Renal cortical epithelial cell (primary cell): ENCODE data around the gene STK16. TPM values are rescaled to one million over a fixed set of nuclear protein-coding genes. Genes with fewer than 3 reads are reported as not detected.
A peak's percentile ranks its signal among the peaks of the same experiment; 100 is the strongest.
"Not testable (repeated sequence)": the region's sequence is repeated elsewhere in the genome, so short reads cannot be mapped to it uniquely, and the experiment has no call there.

Experiments used
- DNase-seq: peaks from one replicate; pipeline ENCODE4 v3.0.0-alpha.2; 2011; ENCODE audit warnings: low read depth
- total RNA-seq: library from RNA; depleted of rRNA; stranded (reverse); fragments of >200 nt; gene quantifications from 2 replicates; pipeline ENCODE4 v1.2.3, GENCODE V29; 2014

The STK16 gene
- total RNA-seq, 1 donor from 2014 or later: 52.7 TPM

DNA sequence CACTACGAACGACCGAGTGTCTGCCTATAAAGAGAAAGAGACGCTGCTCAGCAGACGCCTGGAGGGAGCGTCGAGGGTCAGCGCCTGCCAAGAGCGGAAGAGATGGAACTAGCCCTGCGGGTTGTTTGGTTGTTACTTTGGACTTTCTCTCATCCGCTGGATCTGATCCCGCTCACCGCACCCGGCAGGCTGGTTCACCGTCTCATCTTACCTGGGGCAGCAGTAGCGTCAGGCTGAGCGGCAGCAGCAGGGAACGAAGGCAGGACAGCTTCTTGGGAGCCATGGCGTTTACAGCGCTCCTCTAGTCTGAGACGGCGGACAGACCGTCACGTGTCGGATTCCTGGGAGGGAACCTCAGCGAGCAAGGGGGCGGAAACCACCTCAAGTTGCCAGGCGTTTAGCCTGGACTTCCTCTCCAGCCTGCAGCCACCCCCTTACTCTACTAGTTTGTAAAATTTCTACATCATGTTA is 2.0 kb upstream of the STK16 start:
- DNase-seq: peak; percentile 54

DNA sequence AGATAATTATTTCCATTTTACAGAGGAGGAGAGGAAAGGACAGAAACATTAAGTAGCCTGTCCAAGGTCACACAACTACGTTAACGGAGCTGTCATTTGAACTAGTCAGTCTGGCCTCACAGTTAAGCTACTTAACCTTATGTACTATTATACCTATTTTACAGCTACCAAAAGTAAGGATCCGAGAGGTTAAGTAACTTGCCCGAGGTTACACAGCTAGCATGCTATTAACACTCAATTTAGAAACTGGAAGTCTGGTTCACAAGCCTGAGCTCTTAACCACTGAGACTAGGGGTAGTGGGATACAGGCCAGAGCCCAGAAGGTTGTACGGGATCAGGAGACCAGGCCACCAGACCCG is 511 bp upstream of the STK16 start:
- DNase-seq: no peak

DNA sequence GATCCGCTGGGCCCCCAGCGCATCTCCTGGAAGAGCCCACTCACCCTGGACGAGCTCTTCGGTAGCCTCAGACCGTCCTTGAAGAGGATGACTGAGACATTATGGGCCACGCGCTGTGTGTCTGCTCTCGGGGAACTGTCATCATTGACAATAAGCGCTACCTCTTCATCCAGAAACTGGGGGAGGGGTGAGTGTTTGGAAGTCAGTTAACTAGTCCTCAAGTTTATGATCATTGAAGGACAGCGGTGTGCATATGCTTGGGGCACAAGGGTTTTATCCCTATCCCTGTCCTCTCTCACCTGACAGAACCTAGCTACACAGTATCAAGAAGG is 586 bp downstream of the STK16 start:
- no peak for DNase-seq

DNA sequence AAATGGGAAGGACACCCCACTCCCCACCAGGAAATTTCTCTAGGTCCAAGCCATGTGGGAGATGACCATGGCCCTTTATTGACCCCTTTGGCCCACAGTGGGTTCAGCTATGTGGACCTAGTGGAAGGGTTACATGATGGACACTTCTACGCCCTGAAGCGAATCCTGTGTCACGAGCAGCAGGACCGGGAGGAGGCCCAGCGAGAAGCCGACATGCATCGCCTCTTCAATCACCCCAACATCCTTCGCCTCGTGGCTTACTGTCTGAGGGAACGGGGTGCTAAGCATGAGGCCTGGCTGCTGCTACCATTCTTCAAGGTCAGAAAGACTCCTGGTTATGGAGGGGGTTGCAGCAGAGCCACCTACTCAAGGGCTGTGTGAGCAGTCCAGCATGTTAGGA is 1.3 kb downstream of the STK16 start:
- DNase-seq: no peak

DNA sequence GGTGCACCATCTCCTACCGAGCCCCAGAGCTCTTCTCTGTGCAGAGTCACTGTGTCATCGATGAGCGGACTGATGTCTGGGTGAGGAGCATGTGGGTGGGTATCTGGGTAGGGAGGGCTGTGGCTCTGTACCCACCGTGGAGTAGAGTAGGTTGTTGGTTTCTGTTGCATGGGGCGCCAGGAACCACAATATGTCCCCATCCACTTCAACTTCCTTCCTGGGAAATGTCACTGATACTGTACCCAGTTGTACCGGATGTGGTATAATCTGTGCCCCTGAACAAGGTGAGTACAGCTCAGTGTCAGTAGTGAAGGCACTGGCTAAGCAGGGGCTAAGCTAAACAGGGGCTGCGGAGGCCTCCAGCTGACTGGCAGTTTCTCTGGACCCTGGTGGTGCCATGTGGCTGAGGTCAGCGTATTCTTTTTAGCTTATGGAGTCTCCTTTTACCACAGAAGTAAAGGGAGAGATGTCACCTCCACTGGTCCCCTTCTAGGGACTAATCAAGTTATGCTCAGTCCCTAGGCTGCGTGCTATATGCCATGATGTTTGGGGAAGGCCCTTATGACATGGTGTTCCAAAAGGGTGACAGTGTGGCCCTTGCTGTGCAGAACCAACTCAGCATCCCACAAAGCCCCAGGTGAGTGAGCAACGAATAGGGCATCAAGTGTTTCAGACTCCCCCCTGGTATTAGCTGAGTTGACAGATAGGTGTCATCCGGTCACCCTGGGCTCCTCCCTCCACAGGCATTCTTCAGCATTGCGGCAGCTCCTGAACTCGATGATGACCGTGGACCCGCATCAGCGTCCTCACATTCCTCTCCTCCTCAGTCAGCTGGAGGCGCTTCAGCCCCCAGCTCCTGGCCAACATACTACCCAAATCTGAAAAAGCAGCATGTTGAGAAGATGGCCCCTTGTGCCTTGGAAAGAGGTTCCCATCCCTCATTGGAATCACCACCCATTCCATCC is 2.7 kb downstream of the STK16 start:
- no peak for DNase-seq

DNA sequence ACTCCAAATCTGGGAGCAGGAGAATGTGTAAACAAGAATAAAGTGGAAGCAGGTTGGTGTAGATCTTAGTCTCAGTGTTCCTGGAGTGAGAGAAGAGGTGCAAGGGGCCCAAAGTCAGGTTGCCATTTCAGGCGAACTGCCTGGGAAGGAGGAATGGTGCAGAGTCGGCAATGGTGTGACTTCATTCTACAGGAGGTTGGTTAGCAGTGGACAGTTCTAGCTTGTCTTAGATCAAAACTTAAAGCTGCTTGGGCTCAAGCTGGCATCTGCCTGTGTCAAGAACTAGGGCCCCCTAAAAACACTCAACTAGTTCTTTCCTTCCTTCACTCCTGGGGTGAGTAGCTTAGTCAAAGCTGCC is 3.5 kb downstream of the STK16 start:
- no peak for DNase-seq

DNA sequence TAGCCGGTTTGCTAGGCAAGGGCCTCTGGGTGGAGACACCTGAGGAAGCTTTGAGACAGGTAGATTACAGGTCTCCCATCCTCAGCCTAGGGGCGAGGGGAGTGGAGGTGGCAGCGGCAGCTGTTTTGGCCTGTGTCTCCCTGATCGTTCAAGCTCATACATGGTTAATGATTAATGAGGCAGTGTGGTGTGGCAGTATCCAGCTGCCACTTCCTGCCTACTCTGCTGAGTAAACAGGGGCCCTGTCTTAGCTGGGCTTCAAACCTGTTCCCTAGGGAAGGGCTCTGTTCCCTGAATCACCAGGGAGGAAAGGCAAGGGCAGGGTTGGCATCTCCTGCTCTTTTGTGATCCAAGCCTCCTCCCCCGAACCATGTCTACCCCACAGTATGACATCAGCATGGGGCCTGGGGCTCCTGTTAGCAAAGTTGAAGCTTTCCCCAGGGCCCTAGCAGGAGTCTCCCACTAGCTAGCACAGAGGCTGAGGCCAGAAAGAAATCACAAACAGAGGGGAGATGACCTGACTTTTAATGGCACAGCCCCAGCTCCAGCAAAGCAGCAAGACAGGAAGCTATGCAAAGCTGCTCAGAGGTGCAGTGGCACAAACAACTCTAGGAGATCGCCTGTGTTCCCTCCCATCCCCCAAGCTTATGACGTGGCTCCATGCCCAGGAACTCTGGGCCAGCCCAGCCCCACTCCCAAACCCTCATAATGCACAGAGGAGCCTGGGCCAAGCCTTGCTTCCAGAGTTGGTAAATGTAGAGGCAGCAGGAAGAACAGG is 4.1 kb downstream of the STK16 start:
- peak; percentile 98 for DNase-seq

DNA sequence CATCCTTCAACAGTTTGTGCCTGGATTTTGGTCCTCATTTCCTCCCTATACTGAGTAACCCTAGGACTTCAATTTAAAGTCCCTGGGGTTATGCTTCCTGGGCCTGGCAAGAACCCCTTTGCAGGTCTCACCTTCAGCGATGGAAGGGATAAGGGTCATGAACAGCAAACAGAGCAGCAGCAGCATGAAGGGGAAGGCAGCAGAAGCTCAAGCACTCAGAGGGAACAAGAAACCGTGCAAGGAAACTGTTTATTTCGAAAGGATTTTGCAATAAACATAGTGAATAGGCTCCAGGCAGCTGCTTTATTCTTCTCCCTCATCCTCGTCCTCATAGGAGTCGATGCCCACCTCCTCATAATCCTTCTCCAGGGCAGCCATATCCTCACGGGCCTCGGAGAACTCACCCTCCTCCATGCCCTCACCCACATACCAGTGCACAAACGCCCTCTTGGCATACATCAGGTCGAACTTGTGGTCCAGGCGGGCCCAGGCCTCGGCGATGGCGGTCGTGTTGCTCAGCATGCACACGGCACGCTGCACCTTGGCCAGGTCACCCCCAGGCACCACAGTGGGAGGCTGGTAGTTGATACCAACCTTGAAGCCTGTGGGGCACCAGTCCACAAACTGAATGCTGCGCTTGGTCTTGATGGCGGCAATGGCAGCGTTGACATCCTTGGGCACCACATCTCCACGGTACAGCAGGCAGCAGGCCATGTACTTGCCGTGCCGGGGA is 4.9 kb downstream of the STK16 start:
- no peak for DNase-seq

DNA sequence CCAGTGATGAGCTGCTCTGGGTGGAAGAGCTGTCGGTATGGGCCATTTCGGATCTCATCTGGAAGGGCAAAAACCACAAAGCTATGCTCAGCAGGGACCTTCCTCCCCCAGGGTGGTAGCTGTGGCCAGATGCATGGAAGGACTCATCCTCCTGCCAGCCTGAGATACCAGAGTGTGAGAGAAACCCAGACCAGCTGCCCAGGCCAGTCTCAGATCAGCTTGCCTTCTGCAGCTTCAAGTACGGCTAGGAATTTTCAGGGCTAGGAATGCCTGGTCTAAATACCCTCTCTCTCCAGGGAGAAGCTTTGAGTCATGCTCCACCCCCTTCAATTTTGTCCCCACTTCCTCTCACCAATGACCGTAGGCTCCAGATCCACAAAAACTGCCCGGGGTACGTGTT is 6.4 kb downstream of the STK16 start:
- no peak for DNase-seq

DNA sequence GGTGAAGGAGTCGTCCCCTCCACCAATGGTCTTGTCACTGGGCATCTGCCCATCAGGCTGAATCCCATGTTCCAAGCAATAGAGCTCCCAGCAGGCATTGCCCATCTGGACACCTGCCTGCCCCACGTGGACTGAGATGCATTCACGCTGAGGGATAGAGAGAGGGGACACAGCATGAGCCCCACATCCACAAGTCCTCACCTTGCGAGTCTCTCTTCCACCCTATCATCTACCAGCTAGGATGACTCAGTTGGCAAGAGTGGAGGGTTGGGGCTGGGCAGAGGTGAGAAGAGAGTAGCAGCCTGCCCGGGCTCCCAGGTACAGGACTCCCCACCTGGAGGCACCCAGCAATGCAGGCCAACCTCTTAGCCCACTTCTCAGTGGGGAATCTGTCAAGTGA is 6.8 kb downstream of the STK16 start:
- DNase-seq: no peak

DNA sequence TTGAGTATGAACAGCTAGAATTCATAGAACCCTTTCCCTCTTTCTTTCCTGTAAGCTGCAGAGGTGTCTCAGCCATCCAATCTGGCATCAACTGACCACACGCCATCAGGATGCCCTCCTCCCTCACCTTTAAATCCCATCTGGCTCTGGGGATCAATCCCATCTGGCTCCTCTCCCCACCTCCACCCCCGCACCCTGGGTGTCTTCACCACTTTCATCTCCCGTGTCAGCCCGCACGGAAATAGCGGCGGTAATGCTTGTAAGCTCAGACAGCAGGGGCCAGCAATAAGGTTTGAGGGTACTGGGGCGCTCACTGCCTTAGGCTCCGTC is 7.3 kb downstream of the STK16 start:
- no peak for DNase-seq

DNA sequence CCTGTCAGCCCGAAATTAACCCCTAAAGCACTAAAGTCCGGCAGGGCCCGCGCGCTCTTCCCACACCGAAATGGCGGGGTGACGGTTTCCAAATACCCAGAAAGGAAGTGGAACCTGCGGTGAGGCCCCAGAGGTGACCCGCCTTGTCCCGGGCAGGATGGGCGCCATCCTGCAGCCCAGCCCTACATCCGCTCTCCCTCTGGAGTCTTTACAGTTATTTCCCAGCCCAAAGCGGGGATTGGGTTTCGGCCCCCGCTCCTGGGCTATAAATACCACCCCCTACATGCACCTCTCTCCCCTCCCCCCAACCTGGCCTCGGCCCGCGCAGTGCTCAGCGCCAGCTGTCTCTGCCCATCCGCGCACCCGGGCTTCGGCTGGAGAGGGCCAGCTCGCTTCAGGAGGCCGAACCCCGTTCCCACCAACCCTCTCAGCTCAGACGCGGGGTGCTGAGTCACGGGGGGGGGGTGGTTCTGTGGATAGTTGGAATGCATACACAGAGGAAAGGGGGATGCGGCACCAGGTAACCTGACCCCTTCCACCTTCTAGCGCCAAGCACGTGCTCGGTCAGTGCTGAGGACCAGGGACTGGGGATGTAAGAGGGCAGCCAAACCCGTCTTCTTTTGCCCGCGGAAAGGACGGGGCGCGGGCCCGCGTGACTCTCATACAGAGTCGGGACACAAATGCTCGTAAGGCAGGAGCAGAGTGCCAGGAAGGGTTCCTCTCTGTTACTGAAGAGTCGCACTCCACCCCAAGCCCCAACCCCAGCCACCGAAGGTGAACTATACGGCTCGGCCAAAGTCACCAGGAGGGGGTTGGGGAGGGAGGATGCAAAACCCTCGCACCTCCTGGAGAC is 7.8 kb downstream of the STK16 start, which contains the start of gene TUBA4B:
TUBA4B (plus strand) TSS at position 344 of the 853 bp plus-strand sequence; CDS start at position 509, 165 bp downstream.
- DNase-seq: no peak

DNA sequence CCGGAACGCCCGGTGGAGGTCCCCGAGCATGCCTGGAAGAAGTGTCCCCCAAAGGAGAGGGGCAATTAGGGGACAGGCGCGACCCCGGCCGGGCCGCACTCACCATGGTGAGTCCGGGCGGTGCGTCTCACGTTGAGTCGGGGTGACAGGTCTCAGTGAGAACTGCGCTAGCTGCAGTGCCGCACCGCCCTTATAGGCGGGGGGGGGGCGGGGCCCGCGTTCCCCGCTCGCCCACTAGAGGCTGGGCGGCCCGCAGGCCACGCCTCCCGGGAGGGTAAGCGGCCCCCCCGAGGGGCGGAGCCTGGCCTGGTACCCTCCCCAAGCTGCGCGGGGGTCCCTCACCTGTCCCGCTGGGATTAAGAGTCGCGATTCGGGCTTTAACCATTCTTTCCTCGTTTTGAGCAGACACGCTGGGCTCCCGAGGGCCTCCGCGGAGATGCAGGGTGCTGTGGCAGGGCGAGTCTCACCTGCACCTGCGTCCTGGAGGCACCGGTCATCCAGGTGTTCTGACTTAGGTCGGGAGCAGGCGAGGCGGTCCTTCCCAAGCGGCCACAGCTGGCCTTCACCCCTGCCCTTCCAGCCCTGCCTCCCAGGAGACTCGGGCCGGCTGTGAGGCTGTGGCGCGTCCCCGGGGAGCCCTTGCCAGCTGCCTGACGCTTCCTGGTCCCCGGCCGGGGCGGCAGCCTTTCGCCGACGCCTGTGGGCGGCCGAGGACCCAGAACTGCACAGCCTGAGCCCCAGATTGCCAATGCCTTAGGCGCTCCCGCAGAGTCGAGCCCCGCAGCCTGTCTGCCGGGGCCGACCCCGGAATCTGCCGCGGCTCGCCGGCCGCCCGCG is 8.7 kb downstream of the STK16 start, which contains the start of gene TUBA4A:
TUBA4A (minus strand) TSS at position 166 of the 837 bp plus-strand sequence; CDS start at position 106, 60 bp downstream.
- no peak for DNase-seq

DNA sequence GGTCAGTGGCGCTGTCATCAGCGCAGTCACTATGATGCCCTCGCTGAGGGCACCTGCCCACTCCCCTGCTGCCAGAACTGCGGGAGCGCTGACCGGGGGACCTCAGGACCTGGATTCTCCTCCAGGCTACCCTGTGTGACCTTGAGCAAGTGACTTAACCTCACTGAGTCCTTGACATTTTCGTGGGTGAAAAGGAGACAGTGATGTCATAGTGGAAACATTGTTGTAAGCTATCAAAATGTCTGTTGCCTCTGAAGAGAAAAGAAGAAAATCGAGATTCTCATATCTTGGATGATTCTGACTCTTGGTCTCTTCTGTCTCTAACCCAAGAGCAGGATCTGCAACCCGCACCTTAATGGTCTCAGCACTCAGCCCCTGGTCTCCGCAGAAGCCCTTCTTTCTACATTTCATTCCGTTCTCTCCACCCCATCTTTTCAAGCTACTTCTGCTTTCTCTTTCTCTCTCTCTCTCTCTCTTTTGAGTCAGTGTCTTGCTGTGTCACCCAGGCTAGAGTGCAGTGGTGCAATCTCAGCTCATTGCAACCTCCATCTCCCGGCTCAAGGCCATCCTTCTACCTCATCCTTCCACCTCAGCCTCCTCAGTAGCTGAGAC is 9.4 kb downstream of the STK16 start:
- DNase-seq: no peak

DNA sequence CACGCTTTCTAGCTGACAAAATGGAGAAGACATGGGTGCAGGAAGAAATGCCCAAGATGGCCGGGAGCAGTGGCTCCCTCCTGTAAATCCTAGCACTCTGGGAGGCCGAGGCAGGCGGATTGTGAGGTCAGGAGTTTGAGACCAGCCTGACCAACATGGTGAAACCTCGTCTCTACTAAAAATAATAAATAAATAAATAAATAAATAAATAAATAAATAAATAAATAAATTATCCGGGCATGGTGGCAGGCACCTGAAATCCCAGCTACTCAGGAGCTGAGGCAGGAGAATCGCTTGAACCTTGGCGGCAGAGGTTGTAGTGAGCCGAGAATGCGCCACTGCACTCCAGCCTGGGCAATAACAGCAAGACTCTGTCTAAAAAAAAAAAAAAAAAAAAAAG is 13.7 kb downstream of the STK16 start:
- DNase-seq: not testable (repeated sequence)

DNA sequence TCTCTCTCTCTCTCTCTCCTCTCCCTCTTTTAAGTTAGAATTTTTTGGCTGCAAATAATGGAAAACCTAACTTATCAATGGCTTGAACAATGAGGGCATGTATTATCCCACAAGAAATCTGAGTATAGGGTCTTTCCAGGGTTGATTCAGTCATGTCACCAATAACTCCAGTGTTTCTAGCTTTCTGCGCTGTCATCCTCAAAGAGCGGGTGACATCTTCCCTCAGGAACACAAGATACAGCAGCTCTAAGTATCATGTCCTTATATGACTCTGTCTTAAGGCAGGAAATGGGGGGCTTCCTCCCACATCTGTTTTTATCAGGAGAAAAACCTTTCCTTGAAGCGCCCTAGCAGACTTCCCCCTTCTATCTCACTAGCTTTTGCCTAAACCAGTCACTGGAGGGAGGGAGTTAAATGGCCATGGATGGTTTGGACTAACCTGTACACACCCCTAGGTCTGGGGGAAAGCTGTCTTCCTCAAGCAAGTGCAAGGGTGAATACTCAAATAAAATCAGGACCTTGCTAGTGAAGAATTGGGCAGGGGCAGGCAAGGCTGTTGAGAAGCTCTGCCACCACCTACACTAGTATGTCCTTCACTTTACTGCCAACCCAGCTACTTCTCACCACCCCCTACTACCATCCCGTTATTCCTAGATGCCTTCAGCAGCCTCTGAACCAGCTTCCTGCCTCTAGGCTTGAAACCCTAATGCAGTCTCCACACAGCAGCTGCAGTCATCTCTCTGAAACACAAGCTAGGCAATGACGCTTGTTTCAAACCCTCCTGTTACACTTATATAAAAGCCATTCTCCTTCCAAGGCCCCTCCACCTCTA is 16.0 kb downstream of the STK16 start:
- no peak for DNase-seq

DNA sequence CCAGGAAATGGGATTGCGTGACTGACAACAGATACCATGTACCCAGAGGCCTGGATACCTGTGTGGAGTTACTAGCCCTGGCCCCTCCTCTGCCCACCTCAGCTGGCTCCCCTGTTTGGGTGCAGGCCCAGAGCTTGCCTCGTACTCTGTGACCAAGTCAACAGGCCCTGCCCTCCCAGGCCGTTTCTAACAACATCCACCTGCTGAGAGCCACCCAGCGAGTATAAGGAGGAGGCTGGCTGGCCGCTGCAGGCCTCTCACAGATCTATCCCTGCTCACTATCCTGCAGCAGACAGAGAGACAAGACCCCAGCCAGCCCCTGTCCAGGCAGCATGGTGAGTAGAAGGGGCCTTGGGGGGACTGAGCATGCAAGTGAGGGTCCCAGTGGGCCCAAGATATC is 21.0 kb downstream of the STK16 start:
- no peak for DNase-seq

DNA sequence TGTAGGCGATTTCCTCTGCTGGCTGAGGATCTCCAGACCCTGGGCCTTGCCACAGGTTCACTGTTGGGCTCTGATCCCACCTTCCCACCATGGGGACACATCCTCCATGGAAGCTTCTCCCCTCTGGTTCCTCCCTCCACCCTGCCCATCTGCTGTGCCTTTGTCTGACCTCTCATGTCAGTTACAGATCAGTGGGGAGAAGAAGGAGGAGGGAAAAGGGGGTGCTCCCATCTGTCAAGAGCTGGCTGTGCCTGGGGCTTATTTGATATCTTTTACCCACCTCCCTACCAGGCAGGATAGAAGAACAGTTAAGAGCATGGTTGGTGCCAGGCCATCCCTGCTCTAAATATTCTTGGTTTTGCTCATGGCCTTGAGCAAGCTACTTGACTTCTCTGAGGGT is 21.6 kb downstream of the STK16 start:
- DNase-seq: no peak

DNA sequence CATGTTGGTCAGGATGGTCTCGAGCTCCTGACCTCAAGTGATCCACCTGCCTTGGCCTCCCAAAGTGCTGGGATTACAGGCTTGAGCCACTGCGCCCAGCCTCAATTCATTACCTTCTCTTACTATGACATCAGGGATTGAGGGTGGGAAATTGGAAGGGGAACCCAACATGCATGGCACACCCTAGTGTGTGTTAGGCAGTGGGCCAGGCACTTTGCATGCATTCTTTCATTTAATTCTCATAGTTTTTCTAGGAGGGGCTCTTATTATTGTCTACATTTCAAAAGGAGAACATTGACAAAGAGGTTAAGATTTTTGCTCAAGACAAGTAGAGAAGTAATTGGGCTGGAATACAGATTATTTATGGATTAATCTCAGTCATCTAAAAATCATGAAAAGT is 23.0 kb downstream of the STK16 start:
- DNase-seq: no peak
